Suprapubic skin (tissue), 4 donors: Measurements from ENCODE around the gene CARS2.

ENCODE experiments used
- CTCF ChIP-seq, 2 donors: fragments of 200-600 bp in 1 of 2; fragments of 450-650 bp in 1 of 2; sonication (generic) in 1 of 2; IDR thresholded peaks; one replicate each; pipeline ENCODE4 v1.5.1; 2016 to 2019; ENCODE audit warnings: antibody characterized with exemption in 2 of 2, mild to moderate bottlenecking in 1 of 2, moderate library complexity in 1 of 2
- EP300 ChIP-seq: sonication (generic); formaldehyde crosslinking; IDR thresholded peaks from one replicate; pipeline ENCODE4 v1.6.1; 2017; ENCODE audit warnings: antibody characterized with exemption
- POLR2A ChIP-seq, 2 donors: fragments of 450-650 bp; IDR thresholded peaks; one replicate each; pipeline ENCODE4 v1.6.1; 2017; ENCODE audit warnings: antibody characterized with exemption in 2 of 2, mild to moderate bottlenecking in 2 of 2, moderate library complexity in 2 of 2
- POLR2AphosphoS5 ChIP-seq, 3 donors: sonication (generic); formaldehyde crosslinking; IDR thresholded peaks; one replicate each; pipeline ENCODE4 v1.6.1; 2017; ENCODE audit warnings: antibody characterized with exemption in 3 of 3

- TF ChIP-seq POLR2A (IDR thresholded peaks at IDR 0.05) (no peak), CTCF (IDR thresholded peaks at IDR 0.05) (no peak), POLR2AphosphoS5 (IDR thresholded peaks at IDR 0.05) (no peak), EP300 (no peak)
These were observed 76.2 kb downstream of the CARS2 start for GRCh38 chr13:110629735-110630134.
